Hematopoietic multipotent progenitor cell treated with erythropoietin and hydrocortisone succinate and interleukin-3 and kit ligand, for 6 days (in vitro differentiated cells): Measurements from ENCODE around the gene AFF4.
"Not testable (repeated sequence)": the region's sequence is repeated elsewhere in the genome, so short reads cannot be mapped to it uniquely, and the experiment has no call there.

Experiments
- DNase-seq: peaks from one replicate; pipeline ENCODE4 v3.0.0-alpha.2; 2015

The AFF4 gene

GRCh38 chr5:132956166-132956799 is 7.2 kb downstream of the AFF4 start:
- DNase-seq = not testable (repeated sequence)

- no peak for DNase-seq
Measured at GRCh38 chr5:132953710-132954109, 9.7 kb downstream of the AFF4 start.

- no peak for DNase-seq
Measured at GRCh38 chr5:132952829-132953228, 10.6 kb downstream of the AFF4 start.

GRCh38 chr5:132951897-132952296 is 11.5 kb downstream of the AFF4 start:
- DNase-seq = no peak

GRCh38 chr5:132949136-132949535 is 14.3 kb downstream of the AFF4 start:
- DNase-seq = no peak

- no peak for DNase-seq
Measured at GRCh38 chr5:132947671-132948070, 15.8 kb downstream of the AFF4 start.

GRCh38 chr5:132945315-132945714 is 18.1 kb downstream of the AFF4 start:
- not testable (repeated sequence) for DNase-seq

GRCh38 chr5:132943362-132944022 is 19.9 kb downstream of the AFF4 start:
- DNase-seq = no peak

- no peak for DNase-seq
Measured at GRCh38 chr5:132941331-132941730, 22.1 kb downstream of the AFF4 start.

- DNase-seq = no peak
Measured at GRCh38 chr5:132928062-132928407, 35.4 kb downstream of the AFF4 start.

GRCh38 chr5:132927355-132928061 is 35.9 kb downstream of the AFF4 start:
- peak; percentile 64 for DNase-seq

GRCh38 chr5:132926437-132926836 is 37.0 kb downstream of the AFF4 start:
- no peak for DNase-seq

- DNase-seq = no peak
Measured at GRCh38 chr5:132916086-132916485, 47.3 kb downstream of the AFF4 start.

GRCh38 chr5:132915681-132916080 is 47.8 kb downstream of the AFF4 start:
- no peak for DNase-seq

- DNase-seq = no peak
Measured at GRCh38 chr5:132909702-132910101, 53.7 kb downstream of the AFF4 start.

GRCh38 chr5:132907161-132907560 is 56.3 kb downstream of the AFF4 start:
- no peak for DNase-seq

GRCh38 chr5:132905938-132906337 is 57.5 kb downstream of the AFF4 start:
- no peak for DNase-seq

- DNase-seq = peak; percentile 8
Measured at GRCh38 chr5:132901730-132902129, 61.7 kb downstream of the AFF4 start.

- DNase-seq = no peak
Measured at GRCh38 chr5:132901036-132901435, 62.4 kb downstream of the AFF4 start.

- no peak for DNase-seq
Measured at GRCh38 chr5:132898094-132898493, 65.3 kb downstream of the AFF4 start.

GRCh38 chr5:132896685-132897084 is 66.7 kb downstream of the AFF4 start:
- no peak for DNase-seq

GRCh38 chr5:132895719-132896305 is 67.6 kb downstream of the AFF4 start:
- DNase-seq = no peak

- DNase-seq = no peak
Measured at GRCh38 chr5:132890817-132891216, 72.6 kb downstream of the AFF4 start.

GRCh38 chr5:132889501-132889900 is 73.9 kb downstream of the AFF4 start:
- DNase-seq = no peak
